Keratinocyte (primary cell): ENCODE data around the gene BEX3.

ENCODE experiments used
- CTCF ChIP-seq, 3 experiments: IDR thresholded peaks in 1 of 3; conservative IDR thresholded peaks in 1 of 3; optimal IDR thresholded peaks in 1 of 3; 2 replicates in 2 of 3; 3 replicates in 1 of 3; pipeline versions ENCODE3 to v1.5.1; 2011; ENCODE audit warnings: low read length in 3 of 3, mild to moderate bottlenecking in 3 of 3, moderate library complexity in 2 of 3, control low read depth in 1 of 3, inconsistent platforms in 1 of 3; ENCODE audit not compliant: insufficient read depth in 2 of 3; ENCODE audit errors: extremely low read depth in 1 of 3
- EZH2 ChIP-seq: IDR thresholded peaks from one replicate; pipeline ENCODE4 v1.6.1; 2012; ENCODE audit warnings: inconsistent platforms, mild to moderate bottlenecking, low read length, moderate library complexity

- no peak for TF ChIP-seq CTCF (optimal IDR thresholded peaks at IDR 0.05 in 1 of 3, IDR thresholded peaks at IDR 0.05 in 1 of 3, conservative IDR thresholded peaks at IDR 0.05 in 1 of 3; ENCODE audit: extremely low read depth in 1 of 3, insufficient read depth in 2 of 3, low read length in 3 of 3)
- no peak for TF ChIP-seq EZH2
Measured at GRCh38 chrX:103347682-103348397, 28.5 kb upstream of the BEX3 start.
